ENCODE data around the gene NEGR1. TPM values are rescaled to one million over a fixed set of nuclear protein-coding genes. Genes with fewer than 3 reads are reported as not detected.

The NEGR1 gene
- total and polyA plus RNA-seq, 11 donors: 1.7 to 11.3 (median 6.8) TPM

- ATAC-seq: no peak
- Histone ChIP-seq H3K27ac (no peak overlapping the region), H3K36me3 (no peaks in the 10 kb centered on the region), H3K4me3 (no peak overlapping the region), H3K9me3 (no peaks in the 10 kb centered on the region), H3K27me3 (no peaks in the 10 kb centered on the region), H3K4me1 (no peaks in the 10 kb centered on the region)
- 84 to 91% (median 89%) methylated on average over 5 of the region's 5 CpGs for WGBS, 4 donors
- DNase-seq: no peak
- TF ChIP-seq CTCF (IDR thresholded peaks at IDR 0.05) (no peak), POLR2A (IDR thresholded peaks at IDR 0.05) (no peak)
- intact Hi-C loops (cut with DNase I): no loop called here
Observed at GRCh38 chr1:71948561-71948960, 333.8 kb downstream of the NEGR1 start.

GRCh38 chr1:71944006-71944405 lies 338.3 kb downstream of the NEGR1 start:
- no peak for TF ChIP-seq POLR2A (IDR thresholded peaks at IDR 0.05)
- TF ChIP-seq CTCF (IDR thresholded peaks at IDR 0.05): no peak
- ATAC-seq (no peak), DNase-seq (no peak)
- Histone ChIP-seq H3K4me1 (no peaks in the 10 kb centered on the region), H3K27me3 (no peaks in the 10 kb centered on the region), H3K36me3 (no peaks in the 10 kb centered on the region), H3K27ac (no peak overlapping the region), H3K4me3 (no peak overlapping the region), H3K9me3 (no peaks in the 10 kb centered on the region)
- intact Hi-C loops (cut with DNase I): no loop called here
- 68 to 71% (median 70%) methylated on average over 1 of the region's 1 CpG for WGBS, 4 donors

GRCh38 chr1:71940261-71940660 lies 342.1 kb downstream of the NEGR1 start:
- H3K27ac ChIP-seq: no peak overlapping the region
- WGBS, 4 donors: 81 to 90% (median 85%) methylated on average over 2 of the region's 2 CpGs
- H3K27me3 ChIP-seq: no peaks in the 10 kb centered on the region
- no peaks in the 10 kb centered on the region for H3K36me3 ChIP-seq
- TF ChIP-seq POLR2A (IDR thresholded peaks at IDR 0.05): no peak
- TF ChIP-seq CTCF (IDR thresholded peaks at IDR 0.05): no peak
- no peak overlapping the region for H3K4me3 ChIP-seq
- DNase-seq: no peak
- H3K9me3 ChIP-seq: no peaks in the 10 kb centered on the region
- intact Hi-C loops (cut with DNase I): no loop called here
- no peak for ATAC-seq
- no peaks in the 10 kb centered on the region for H3K4me1 ChIP-seq

- no peak overlapping the region for H3K27ac ChIP-seq
- H3K27me3 ChIP-seq: no peaks in the 10 kb centered on the region
- no peaks in the 10 kb centered on the region for H3K9me3 ChIP-seq
- no peaks in the 10 kb centered on the region for H3K36me3 ChIP-seq
- no peak for DNase-seq
- intact Hi-C loops (cut with DNase I): no loop called here
- no peak for TF ChIP-seq POLR2A (IDR thresholded peaks at IDR 0.05)
- TF ChIP-seq CTCF (IDR thresholded peaks at IDR 0.05): no peak
- ATAC-seq: no peak
- H3K4me3 ChIP-seq: no peak overlapping the region
- no peaks in the 10 kb centered on the region for H3K4me1 ChIP-seq
- WGBS, 4 donors: 71 to 79% (median 72%) methylated on average over 4 of the region's 4 CpGs
Observed at GRCh38 chr1:71930511-71930910, 351.8 kb downstream of the NEGR1 start.

Measured in heart left ventricle (tissue), 16 donors.